GM18861 (cell line): ENCODE results near the gene ZNF441.
A peak's percentile ranks its signal among the peaks of the same experiment; 100 is the strongest.
"Not testable (repeated sequence)": the region's sequence is repeated elsewhere in the genome, so short reads cannot be mapped to it uniquely, and the experiment has no call there.

Source experiments
- ATAC-seq: cut with Tn5 transposase; IDR thresholded peaks from one replicate; pipeline ENCODE4 v1.9.1; 2021; ENCODE audit not compliant: unreplicated experiment

Gene ZNF441

DNA sequence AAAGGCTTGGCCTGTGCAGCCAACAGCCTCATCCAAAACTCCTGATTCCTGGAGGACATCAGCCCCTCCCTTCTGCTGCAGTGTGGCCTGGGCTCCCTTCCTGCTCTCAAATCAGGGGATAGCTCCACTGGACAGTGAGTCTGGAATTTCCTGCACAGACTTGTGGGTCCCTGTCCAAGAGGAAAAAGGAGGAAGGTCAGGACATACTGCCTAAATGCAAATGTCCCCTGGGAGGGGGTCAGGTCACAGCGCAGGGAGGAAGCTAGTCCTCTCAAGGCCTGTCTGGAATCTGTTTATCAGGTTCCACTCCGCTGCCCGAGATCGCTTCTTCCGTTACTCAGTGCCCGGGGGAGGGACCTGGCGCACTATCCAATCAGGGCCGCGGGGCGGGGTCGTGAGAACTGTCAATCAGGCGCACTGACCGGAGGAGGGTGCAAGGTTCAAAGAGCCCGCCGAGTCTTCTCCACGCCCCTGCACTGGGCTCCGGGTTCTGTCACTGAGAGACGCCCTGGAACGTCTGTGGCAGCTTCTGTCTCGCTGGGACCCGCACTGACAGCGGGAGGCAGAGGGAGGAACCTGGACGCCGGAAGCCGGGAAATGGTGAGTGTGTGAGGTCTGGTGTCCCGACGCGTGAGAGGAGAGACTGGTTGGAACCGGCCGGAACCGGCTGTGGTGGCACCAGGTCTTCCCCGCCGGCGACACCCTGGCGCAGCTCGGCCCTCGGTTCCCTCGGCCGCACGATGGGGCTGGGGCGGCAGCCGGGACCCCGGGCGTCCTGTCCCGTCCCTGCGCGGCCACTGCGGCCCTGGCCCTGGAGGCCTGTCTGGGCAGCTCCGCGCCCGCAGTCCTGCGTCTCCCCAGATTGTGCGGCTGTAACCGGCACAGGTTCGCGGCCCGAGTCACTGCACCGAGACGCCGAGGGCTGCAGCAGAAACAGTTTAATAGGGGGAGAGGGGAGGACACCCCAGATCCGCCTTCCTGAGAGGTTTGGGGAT lies at the start of gene ZNF441:
Gene ZNF441, plus strand, starts transcription at position 404 of the 995 bp plus-strand sequence. Its CDS starts 194 bp downstream, at position 598.
- peak; percentile 70 for ATAC-seq

DNA sequence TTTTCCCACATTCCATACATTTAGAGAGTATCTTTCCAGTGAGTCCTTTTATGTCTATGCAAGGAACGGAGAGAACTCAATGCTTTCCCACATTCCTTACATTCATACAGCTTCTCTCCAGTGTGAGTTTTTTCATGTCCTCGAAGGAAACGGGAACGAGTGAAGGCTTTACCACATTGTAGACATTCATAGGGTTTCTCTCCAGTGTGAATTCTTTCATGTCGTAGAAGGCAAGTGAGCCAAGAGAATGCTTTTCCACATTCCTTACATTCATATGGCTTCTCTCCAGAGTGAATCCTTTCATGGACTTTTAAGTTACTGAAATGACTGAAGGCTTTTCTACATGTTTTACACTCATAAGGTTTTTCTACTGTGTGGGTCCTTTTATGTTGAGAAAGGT lies 45.1 kb upstream of the ZNF441 start:
- ATAC-seq, result no peak

DNA sequence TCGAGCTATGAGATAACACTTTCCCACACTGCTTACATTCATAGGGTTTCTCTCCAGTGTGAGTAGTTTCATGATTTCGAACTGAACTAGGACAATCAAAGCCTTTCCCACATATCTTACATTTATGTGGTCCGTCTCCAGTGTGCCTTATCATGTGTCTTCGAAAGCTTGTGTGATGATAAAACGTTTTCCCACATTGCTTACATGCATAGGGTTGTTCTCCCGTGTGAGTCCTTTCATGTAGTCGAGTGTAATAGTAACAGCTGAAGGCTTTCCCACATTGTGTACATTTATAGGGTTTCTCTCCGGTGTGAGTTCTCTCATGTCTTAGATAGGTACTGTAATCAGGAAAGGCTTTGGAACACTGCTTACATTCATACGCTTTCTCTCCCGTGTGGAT lies 44.4 kb upstream of the ZNF441 start:
- no peak for ATAC-seq

DNA sequence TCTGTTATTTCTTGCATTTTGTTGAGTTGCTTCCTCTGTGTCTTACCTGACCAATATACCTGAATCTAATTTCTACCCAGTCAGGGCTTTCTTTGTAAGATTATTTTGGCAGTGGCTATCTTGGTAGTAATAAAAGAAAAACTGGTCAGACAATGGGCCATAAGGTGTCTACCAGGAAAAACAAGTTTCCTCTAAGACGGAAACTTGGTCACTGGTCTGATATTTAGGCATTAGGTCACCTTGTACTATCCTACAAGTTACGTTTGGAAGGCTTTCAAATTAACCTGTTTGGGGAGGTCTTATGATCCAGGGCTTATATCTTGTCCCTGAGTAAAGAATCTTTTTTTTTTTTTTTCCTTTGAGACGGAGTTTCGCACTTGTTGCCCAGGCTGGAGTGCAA lies 37.2 kb upstream of the ZNF441 start:
- ATAC-seq, result no peak

DNA sequence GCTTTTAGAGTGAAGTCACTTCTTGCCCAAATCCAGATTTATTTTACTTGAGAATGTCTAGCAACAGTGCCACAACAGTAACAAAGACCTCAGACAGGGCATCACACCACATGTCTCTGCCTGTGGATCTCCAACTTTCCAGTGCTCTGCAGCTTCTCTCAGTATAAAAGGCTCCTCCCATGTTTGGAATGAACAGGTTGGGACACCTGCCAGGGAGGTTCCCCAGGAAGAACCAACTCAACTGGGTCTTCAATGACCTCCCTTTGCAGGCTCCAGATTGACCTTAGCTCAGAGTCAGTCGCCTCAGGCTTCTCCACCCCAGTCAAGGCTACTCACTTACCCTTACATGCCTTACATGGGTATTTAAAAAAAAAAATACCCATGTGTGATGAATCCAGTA lies 31.4 kb upstream of the ZNF441 start:
- ATAC-seq, result no peak

DNA sequence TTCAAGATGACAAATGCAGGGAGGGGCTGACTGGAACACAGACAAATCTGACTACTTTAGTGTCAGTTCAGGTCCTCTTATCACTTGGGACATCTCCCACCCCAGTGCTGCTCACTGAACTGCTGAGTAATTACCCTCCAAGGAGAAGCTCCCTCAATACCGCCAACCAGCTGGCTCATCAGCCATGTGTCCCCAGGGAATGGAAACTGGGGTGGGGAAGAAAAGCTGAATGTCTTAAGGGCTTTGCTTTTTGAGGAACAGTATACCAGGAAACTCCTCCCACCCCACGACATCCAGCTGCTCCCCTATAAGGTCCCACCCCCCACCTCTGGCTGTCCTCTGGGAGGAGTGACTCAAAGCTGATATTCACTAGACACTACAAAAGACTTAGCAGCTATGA lies 30.1 kb upstream of the ZNF441 start:
- ATAC-seq, result no peak

DNA sequence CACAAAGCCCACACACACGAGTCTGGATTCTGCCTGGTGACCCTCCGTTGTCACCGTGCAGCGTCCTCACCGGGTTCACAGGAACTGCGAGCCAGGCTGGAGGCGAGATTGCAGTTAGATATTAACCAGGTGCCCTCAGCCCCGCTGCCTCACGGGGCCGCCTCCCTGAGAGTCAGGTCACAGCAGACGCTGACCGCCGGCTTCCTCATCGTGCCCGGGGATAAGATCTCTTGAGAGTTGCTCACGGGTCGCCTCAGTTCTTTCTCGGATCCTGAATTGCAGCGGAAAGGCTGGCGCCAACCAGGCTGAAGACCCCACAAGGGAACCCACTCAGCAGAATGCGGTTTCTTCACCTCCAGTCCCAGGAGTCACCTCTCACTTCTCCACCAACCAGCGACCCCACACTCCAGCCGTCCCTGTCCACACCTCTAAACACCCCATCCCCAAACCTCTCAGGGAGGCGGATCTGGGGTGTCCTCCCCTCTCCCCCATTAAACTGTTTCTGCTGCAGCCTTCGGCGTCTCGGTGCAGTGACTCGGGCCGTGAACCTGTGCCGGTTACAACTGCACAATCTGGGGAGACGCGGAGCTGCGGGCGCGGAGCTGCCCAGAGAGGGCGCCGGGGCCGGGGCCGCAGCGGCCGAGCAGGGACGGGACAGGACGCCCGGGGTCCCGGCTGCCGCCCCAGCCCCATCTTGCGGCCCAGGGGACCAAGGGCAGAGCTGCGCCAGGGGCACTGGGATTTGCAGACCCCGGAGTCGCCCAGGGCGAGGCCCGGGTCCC lies 28.6 kb upstream of the ZNF441 start:
- peak; percentile 33 for ATAC-seq

DNA sequence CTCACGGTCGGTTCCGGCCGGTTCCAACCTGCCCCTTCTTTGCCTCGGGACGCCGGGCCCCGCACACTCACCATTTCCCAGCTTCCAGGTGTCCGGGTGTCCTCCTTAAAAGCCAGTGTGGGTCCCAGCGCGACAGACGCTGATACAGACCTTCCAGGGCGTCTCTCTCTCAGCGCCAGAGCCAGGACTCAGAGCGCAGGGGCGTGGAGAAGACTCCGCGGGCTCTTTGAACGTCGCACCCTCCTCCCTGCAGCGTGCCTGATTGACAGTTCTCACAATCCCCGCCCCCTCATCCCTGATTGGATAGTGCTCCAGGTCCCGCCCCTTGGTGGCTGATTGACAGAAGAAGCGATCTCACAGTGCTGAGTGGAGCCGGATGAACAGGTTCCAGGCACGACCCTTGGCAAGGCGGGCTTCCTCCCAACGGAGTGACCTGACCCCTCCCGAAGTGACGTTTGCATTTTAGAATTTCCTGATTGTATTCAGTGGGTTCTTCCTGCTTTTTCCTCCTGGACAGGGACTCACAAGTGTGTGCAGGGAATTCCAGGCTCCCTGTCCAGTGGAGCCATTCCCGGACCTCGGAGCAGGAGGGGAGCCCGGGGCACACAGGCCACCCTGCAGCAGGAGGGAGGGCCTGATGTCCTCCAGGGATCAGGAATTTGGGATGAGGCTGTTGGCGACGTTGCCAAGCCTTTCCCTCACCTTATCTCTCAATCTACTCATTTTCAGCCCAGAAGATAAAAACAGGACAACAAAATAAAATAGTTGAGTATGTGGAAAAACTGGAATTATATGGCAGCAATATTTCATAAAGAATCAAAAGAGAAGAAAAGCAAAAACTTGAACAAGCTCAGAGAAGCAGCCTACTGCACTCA lies 27.8 kb upstream of the ZNF441 start, which contains the start of gene ZNF823:
Gene ZNF823, minus strand, starts transcription at position 201 of the 875 bp plus-strand sequence. Its CDS starts 127 bp downstream, at position 74.
- peak; percentile 77 for ATAC-seq

DNA sequence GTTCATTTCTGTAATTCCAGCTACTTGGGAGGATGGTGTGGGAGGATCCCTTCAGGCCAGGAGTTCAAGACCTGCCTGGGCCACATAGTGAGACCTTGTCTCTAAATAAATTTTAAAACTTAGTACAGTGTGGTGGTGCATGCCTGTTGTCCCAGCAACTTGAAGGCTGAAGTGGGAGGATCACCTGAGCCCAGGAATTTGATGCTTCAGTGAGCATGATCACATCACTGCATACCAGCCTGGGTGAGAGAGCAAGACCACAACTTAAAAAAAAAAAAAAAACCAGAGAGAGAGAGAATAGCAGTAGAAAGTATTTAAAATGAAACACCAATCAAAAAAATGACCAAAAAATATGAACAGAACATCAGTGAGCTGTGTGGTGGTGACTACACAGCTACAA lies 20.9 kb upstream of the ZNF441 start:
- no peak for ATAC-seq

DNA sequence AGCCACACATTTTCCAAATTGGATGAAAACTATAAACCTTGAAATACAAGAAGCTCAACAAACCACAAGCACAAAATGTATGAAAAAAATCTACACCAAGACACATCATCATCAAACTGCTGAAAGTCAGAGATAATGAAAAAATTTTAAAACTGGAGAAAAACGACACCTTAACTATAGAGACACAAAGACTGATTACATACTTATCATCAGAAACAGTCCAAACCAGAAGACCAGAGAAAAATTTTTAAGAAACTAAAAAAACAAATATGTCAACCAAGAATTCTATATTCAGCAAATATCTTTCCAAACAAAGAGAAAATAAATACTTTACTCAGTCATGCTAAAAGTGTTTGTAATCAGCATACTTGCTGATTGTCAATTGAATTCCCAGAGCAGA lies 19.5 kb upstream of the ZNF441 start:
- ATAC-seq, result no peak

DNA sequence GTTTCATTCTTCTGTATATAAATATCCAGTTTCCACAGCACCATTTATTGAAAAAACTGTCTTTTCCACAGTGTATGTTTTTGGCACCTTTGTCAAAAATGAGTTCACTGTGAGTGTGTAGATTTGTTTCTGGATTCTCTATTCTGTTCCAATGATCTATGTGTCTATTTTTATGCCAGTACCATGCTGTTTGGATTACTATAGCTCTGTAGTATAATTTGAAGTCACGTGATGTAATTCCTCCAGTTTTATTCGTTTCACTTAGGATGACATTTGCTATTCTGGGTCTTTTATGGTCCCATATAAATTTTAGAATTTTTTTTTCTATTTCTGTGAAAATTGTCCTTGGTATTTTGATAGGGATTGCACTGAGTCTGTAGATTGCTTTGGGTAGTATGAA lies 17.0 kb upstream of the ZNF441 start:
- ATAC-seq, result no peak

DNA sequence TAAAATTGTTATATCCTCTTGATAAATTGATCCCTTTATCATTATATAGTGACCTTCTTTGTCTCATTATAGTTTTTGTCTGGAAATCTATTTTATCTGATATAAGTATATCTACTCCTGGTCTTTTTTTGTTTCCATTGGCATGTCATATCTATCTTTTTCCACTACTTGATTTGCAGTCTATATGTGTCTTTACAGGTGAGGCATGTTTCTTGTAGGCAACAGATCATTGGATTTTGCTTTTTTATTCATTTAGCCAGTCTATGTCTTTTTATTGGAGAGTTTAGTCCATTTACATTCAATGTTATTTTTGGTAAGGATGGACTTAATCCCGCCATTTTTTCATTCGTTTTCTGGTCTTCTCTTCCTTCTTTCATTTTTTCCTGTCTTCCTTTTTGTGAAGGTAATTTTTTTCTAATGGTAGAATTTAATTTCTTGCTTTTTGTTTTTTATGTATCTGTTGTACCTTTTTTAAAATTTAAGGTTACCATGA lies 14.5 kb upstream of the ZNF441 start:
- ATAC-seq, result no peak

DNA sequence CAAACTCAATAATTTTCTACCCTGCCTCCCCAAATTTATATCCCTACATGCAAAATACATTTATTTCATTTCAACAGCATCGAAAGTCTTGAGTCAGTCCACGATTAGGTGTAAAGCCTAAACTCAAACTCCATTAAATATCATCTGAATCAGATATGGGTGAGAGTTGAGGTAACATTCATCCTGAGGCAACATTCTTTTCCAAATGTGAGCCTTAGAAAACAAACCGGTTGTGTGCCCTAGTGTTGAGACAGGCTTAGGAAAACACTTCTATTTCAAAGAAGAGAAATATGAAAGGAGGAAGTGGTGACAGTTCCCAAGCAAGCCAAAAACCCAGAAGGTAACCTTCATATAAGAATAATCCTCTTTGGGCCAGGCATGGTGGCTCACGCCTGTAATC lies 12.1 kb upstream of the ZNF441 start:
- ATAC-seq, result no peak

DNA sequence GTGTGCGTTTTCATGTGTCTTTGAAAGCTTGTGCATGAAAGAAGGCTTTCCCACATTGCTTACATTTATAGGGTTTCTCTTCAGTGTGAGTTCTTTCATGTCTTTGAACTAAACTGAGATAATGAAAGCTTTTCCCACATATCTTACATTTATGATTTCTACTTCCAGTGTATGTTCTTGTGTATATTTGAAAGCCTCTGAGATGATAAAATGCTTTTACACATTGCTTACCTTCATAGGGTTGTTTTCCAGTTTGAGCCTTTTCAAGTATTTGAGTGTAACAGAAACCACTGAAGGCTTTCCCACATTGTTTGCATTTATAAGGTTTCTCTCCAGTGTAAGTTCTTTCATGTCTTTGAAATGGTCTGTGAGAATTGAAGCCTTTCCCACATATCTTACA lies 9.8 kb upstream of the ZNF441 start:
- ATAC-seq, result no peak

DNA sequence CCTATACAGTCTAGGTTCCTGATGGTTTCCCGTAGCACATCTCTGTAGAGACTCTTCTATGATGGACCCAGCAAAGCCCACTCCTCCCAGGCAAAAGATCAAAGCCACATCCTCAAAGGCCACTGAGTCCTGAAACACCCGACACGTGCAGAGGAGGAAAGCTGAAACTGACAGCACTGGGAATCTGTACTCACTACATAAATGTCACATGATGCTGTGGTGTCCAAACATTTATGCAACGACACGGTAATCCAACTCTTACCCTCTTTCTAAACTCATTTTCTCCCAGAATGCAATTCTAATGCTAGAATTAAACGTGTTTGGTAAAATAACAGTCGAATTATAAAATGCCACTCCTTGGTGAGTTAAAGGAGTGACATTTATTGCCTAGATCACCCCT lies 7.0 kb upstream of the ZNF441 start:
- ATAC-seq, result no peak

DNA sequence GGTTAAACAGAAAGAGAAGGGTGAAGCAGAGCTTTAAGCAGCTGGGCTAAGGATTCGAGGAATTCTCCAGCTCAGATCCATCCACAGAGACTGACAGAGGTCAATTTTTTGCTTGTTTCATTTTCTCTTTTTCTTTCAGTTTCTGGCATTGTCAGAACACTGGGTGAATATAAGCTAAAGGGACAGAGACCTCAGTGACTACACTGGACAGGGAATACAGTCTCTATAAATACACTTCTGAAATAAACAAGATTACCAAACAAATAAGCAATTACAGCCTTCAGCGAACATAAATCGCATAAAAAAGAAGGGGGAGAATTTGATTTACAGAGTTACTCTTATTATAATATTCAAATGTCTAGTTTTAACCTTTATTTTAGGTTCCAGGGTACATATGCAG lies 3.7 kb upstream of the ZNF441 start:
- no peak for ATAC-seq

DNA sequence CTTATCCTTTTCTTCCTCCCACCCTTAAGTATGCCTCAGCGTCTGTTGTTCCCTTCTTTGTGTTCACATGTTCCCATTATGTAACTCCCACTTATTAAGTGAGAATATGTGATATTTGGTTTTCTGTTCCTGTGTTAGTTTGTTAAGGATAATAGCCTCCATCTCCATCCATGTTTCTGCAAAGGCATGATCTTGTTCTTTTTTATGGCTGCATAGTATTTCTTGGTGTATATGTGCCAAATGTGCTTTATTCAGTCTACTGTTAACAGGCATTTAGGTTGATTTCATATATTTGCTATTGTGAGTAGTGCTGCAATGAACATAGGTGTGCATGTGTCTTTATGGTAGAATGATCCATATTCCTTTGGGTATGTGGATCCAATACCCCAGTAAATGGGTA lies 3.2 kb upstream of the ZNF441 start:
- ATAC-seq, result no peak

DNA sequence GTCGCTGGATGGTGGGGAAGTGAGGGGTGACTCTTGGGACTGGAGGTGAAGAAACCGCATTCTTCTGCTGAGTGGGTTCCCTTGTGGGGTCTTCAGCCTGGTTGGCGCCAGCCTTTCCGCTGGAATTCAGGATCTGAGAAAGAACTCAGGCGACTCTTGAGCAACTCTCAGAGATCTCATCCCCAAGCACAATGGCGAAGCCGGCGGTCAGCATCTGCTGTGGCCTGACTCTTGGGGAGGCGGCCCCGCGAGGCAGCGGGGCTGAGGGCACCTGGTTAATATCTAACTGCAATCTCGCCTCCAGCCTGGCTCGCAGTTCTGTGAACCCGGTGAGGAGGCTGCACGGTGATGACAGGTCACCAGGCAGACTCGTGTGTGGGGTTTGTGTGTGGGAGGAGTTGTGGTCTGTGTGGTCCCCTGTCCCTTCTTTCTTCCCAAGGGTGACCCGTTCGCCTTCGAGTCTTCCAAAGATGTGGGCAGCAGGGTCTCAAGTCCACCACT lies 883 bp downstream of the ZNF441 start:
- ATAC-seq, result no peak

DNA sequence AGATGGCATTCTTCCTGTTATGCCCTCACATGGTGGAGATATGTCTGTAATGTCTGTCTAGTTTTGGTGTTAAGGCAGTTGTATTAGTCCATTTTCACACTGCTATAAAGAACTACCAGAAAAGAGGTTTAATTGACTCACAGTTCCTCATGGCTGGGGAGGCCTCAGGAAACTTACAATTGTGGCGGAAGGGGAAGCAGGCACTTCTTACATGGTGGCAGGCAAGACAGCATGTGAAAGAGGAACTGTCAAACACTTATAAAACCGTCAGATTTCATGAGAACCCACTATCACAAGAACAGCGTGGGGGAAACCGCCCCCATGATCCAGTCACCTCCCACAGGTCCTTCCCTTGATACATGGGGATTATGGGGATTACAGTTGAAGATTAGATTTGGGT lies 3.2 kb downstream of the ZNF441 start:
- ATAC-seq, result no peak

DNA sequence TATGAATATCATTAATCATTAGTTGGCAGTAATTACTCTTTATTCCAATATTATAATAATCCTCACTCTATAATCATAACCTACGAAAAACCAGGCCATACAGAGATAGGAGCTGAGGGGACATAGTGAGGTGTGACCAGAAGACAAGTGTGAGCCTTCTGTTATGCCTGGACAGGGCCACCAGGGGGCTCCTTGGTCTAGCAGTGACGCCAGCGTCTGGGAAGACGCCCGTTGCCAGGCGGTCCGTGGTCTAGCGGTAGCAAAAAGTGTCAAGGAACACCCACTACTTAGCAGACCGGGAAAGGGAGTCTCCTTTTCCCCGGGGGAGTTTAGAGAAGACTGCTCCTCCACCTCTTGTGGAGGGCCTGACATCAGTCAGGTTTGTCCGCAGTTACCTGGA lies 4.7 kb downstream of the ZNF441 start:
- ATAC-seq, result not testable (repeated sequence)

DNA sequence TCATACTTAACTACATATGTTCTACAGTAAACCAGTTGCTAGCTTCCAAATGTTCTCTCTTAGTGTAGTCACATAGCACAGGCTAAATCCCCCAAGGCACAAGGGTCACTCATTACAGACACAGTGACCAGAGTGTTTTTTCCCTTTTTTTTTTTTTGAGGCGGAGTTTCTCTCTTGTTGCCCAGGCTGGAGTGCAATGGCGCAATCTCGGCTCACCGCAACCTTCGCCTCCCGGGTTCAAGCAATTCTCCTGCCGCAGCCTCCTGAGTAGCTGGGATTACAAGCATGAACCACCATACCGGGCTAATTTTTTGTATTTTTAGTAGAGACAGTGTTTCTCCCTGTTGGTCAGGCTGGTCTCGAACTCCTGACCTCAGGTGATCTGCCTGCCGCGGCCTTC lies 9.9 kb downstream of the ZNF441 start:
- not testable (repeated sequence) for ATAC-seq
